ENCODE measurements around the gene DVL2.

Gene DVL2

DNA sequence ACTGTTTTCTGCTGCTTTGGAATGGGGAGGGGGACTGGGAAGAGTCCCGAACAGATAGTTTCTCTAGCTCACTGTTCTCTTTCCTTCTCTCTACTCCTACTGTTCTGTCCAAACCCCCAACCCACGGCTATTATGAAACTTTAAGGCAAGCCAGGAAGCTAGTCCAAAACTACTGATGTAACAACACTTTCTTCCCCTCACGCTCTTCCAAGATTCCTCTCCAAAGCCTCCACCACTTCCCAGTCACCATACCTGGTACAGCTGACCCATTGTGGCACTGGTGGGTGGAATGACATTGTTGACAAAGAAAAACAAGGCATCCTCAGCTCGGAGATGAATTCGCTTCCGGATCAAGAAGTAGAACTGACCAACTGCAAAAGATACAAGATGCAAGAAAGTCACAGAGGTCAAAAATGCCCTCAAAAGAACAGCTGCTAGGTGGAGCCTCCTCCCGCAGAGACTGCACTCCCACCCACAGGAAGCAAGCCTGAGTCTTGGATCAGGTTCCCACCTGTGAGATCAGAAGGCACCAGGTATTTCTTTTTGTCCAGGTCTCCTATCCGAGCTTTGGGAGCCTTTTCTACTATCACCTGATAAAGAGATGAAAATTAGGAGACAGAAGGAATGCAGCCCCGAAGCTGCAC lies 6.9 kb upstream of the DVL2 start:
- TF ChIP-seq, protein P1, sequence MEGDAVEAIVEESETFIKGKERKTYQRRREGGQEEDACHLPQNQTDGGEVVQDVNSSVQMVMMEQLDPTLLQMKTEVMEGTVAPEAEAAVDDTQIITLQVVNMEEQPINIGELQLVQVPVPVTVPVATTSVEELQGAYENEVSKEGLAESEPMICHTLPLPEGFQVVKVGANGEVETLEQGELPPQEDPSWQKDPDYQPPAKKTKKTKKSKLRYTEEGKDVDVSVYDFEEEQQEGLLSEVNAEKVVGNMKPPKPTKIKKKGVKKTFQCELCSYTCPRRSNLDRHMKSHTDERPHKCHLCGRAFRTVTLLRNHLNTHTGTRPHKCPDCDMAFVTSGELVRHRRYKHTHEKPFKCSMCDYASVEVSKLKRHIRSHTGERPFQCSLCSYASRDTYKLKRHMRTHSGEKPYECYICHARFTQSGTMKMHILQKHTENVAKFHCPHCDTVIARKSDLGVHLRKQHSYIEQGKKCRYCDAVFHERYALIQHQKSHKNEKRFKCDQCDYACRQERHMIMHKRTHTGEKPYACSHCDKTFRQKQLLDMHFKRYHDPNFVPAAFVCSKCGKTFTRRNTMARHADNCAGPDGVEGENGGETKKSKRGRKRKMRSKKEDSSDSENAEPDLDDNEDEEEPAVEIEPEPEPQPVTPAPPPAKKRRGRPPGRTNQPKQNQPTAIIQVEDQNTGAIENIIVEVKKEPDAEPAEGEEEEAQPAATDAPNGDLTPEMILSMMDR (conservative IDR thresholded peaks at IDR 0.05; ENCODE audit: low read depth, low read length): no peak
- peak overlapping the region; percentile 93 for H3K4me3 ChIP-seq (ENCODE audit: low read depth, low read length)
- DNase-seq (ENCODE audit: low read depth): no peak

DNA sequence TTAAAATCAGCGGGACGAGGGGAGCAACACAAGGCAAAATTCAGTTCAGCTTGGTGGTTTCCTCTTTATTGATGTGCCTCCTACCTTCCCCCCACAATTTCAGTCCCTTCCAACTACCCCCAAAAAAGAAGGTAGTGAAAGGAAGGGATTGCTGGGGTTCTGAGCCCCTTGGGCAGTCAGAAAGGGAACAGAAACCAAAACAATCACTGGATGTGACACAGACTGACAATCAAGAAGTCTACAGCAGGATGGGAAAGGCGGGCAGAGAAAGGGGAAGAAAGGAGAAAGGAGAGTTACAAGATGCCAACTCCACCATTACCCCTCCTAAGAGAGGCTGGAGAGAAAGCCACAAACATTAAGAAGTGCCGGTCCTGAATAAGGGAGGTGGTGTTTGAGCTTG lies 6.1 kb upstream of the DVL2 start:
- TF ChIP-seq, protein P1 (conservative IDR thresholded peaks at IDR 0.05; ENCODE audit: low read depth, low read length): no peak
- H3K4me3 ChIP-seq (ENCODE audit: low read depth, low read length): peak overlapping the region; percentile 93
- DNase-seq (ENCODE audit: low read depth): no peak

DNA sequence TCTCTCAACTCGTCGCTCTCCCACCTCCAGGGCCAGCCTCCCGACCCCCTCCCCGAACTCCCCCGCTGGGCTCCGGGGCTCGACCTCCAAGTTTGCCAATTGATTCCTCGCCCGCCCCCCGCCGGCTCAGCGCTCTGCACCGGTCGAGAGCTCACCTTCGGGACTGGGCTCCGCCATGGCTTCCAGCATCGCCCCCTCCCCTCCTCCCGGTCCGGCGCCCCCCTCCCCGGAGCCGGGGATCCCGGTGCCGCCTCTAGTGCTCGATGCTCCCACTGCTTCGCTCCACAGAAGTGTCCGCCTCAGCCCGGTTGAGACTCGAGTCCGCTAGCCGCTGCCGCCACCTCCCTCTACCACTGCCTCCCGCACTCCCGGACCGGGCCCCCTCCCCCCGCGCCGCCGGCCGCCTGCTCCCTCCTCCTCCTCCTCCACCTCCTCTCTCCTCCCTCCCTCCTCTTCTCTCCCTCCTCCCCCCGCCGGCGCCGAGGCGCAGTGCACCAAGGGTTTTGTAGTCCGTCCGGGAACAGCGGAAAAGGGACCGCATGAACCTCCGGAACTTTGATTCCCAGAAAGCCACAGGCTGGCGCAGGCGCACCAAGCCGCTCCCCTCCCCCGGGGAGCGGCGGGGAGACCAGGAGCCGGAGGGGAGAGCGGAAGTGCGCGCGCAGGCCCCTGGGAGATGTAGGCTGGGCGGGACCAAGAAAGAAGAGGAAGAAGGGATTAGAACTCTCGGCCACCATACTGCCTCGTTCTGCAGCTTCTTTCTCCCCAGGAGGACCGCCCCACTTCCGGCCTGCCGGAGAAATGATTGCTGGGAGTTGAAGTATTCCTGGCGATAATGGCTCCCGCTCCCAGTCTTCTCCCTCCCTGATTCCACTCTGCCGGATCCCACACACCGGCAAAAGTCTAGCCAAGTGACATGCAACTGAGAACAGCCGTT lies 5.0 kb upstream of the DVL2 start, which contains the start of gene PHF23:
TSS of gene PHF23 (minus strand) at position 367 of the 937 bp plus-strand sequence. CDS start at position 189, 178 bp downstream.
- peak; percentile 100 for DNase-seq (ENCODE audit: low read depth)
- TF ChIP-seq, protein P1 (conservative IDR thresholded peaks at IDR 0.05; ENCODE audit: low read depth, low read length): no peak
- H3K4me3 ChIP-seq (ENCODE audit: low read depth, low read length): peak within 1 kb of the TSS; percentile 93

DNA sequence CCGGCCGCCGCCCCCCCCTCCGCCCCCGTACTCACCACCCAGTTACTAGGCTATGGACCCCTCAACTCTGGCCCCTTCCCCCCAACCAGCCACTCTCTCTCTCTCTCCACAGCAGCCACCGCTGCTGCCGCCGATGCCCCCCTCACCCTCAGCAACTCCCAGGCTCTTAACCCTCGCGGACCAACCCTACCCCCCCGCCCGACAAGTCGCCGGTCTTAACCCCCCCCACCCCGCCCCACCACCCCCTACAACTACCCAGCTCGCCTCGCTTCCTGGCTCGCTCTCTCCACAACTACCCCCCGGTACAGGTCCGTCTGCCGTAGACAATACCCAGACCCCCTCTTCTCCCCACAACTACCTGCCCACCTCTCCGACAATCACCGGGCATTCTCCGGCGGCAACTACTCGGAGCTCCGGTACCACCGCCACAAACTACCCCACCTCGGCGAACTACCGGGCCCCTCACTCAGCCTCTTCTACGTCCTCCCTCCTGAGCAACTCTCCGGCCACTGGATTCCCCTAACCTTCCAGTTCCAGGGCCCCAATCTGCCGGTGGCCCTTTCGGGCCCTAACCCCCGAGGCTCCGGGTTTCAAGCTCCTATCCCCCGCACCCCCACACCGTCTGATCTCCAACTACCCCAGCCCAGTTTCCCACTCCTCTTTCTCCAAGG lies 4.2 kb upstream of the DVL2 start:
- DNase-seq (ENCODE audit: low read depth): peak; percentile 43

DNA sequence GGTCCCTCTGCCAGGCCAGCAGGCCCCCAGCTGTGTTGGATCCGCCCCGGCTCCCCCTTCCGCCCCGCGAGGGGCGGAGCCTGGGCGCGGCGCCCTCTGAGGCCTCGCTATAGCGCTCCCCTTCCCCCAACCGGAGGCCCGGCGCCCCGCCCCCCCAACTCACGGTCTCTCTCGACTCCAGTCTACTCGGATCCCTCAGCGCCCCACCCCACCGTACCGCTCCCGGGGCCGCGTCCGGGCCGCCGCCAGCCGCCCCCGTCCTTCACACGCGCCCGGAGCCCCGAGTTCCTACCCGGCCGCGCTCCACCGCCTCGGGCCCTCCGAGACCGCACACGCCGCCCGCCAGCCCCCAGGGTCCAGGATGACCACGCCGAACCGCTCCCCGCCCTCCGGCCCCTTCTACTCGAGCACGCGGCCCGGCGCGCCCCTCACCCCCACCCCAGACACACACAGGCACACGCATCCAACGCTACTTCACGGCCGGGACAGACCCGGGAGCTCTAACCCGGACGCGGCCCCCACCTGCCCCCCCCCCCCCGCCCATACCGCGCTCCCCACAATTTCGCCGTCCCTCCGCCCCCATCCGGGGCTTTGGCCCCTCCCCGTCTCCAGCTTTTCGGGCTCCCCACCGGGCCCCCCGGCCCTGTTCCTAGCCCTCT lies 3.6 kb upstream of the DVL2 start:
- DNase-seq (ENCODE audit: low read depth): peak; percentile 75
- H3K4me3 ChIP-seq (ENCODE audit: low read depth, low read length): peak overlapping the region; percentile 89
- TF ChIP-seq, protein P1 (conservative IDR thresholded peaks at IDR 0.05; ENCODE audit: low read depth, low read length): no peak

More for the DNA sequence above, 4.2 kb upstream of the DVL2 start:
- peak overlapping the region; percentile 89 for H3K4me3 ChIP-seq (ENCODE audit: low read depth, low read length)
- TF ChIP-seq, protein P1 (conservative IDR thresholded peaks at IDR 0.05; ENCODE audit: low read depth, low read length): no peak

DNA sequence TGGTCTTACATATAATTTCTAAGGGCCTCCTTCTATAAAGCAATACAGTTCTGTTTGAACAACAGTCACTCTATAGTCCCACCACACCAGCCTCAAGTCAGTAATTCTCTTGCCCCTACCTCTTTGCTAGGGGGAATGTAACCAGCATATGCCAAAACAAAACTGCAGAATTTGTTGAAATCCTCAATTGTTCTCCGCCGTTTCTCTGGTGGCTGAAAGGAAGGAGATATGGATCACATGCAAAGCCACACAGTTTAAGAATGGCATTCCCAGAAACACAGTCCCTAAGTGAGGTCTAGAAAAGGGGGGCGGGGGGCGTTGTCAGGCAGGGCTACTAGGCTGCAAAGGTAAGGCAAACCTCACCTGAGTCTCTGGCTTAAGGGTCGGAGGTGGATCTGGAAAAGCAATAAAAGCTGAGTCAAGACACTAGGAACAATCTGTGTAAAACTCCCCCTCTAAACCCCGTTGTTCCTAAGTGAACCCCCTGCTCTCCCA lies 3.0 kb upstream of the DVL2 start:
- H3K4me3 ChIP-seq (ENCODE audit: low read depth, low read length): peak overlapping the region; percentile 89
- no peak for DNase-seq (ENCODE audit: low read depth)
- TF ChIP-seq, protein P1 (conservative IDR thresholded peaks at IDR 0.05; ENCODE audit: low read depth, low read length): no peak
